Body of pancreas (tissue), 4 donors: ENCODE measurements around the gene STIM2.

Experiments
- POLR2A ChIP-seq, 3 donors: fragments of 450-650 bp; IDR thresholded peaks; one replicate each; pipeline ENCODE4 v1.6.1; 2016; ENCODE audit warnings: antibody characterized with exemption in 3 of 3, mild to moderate bottlenecking in 2 of 3
- TF ChIP-seq, protein P1 (sequence below), 7 experiments: fragments of 450-650 bp in 4 of 7; fragments of 200-600 bp in 3 of 7; sonication (generic) in 3 of 7; IDR thresholded peaks; one replicate each; pipeline ENCODE4 v1.5.1; 2016 to 2019; ENCODE audit warnings: antibody characterized with exemption in 7 of 7

- TF ChIP-seq, protein P1, sequence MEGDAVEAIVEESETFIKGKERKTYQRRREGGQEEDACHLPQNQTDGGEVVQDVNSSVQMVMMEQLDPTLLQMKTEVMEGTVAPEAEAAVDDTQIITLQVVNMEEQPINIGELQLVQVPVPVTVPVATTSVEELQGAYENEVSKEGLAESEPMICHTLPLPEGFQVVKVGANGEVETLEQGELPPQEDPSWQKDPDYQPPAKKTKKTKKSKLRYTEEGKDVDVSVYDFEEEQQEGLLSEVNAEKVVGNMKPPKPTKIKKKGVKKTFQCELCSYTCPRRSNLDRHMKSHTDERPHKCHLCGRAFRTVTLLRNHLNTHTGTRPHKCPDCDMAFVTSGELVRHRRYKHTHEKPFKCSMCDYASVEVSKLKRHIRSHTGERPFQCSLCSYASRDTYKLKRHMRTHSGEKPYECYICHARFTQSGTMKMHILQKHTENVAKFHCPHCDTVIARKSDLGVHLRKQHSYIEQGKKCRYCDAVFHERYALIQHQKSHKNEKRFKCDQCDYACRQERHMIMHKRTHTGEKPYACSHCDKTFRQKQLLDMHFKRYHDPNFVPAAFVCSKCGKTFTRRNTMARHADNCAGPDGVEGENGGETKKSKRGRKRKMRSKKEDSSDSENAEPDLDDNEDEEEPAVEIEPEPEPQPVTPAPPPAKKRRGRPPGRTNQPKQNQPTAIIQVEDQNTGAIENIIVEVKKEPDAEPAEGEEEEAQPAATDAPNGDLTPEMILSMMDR (IDR thresholded peaks at IDR 0.05), result no peak
- no peak for TF ChIP-seq POLR2A (IDR thresholded peaks at IDR 0.05)
Observed at GRCh38 chr4:27020603-27021002, 160.0 kb downstream of the STIM2 start.
